Astrocyte of the hippocampus (primary cell): ENCODE measurements around the gene ATF1.
"Not testable (repeated sequence)": the region's sequence is repeated elsewhere in the genome, so short reads cannot be mapped to it uniquely, and the experiment has no call there.

Source experiments
- DNase-seq: peaks from one replicate; pipeline ENCODE4 v3.0.0; 2011; ENCODE audit warnings: low read depth, low spot score

Gene ATF1

GRCh38 chr12:50799908-50800307 is 36.0 kb downstream of the ATF1 start:
- no peak for DNase-seq

GRCh38 chr12:50803230-50803875 is 39.5 kb downstream of the ATF1 start:
- no peak for DNase-seq

- DNase-seq: no peak
Observed at GRCh38 chr12:50806176-50806575, 42.3 kb downstream of the ATF1 start.

GRCh38 chr12:50809131-50809530 is 45.2 kb downstream of the ATF1 start:
- not testable (repeated sequence) for DNase-seq

DNA sequence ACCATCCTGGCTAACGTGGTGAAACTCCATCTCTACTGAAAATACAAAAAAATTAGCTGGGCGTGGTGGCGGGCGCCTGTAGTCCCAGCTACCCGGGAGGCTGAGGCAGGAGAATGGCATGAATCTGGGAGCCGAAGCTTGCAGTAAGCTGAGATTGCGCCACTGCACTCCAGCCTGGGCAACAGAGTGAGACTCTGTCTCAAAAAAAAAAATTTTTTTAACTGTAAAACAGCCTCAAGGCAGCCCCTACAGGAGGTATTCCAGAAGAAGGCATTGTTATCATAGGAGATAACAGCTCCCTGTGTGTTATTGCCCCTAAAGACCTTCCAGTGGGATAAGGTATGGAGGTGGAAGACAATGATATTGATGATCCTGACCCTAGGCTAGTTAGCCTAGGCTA is 51.0 kb downstream of the ATF1 start:
- DNase-seq: not testable (repeated sequence)

- DNase-seq: no peak
Observed at GRCh38 chr12:50820177-50820576, 56.3 kb downstream of the ATF1 start.

DNA sequence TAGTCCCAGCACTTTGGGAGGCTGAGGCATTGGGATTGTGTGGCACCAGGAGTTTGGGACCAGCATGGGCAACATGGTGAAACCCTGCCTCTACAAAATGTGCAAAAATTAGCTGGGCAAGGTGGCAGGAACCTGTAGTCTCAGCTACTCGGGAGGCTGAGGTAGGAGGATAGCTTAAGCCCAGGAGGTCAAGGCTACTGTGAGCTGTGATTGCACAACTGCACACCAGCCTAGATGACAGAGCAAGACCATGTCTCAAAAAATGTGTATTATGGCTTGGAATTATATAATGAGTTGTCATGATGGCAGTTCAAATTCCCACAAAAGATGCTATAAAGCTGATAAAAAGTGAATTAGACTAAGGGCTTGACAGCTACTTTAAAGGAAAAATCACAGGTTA is 58.2 kb downstream of the ATF1 start:
- no peak for DNase-seq

- DNase-seq: not testable (repeated sequence)
Observed at GRCh38 chr12:50823724-50824123, 59.8 kb downstream of the ATF1 start.

GRCh38 chr12:50824914-50825313 is 61.0 kb downstream of the ATF1 start:
- no peak for DNase-seq

- DNase-seq: peak; percentile 77
Observed at GRCh38 chr12:50825372-50825838, 61.5 kb downstream of the ATF1 start.

DNA sequence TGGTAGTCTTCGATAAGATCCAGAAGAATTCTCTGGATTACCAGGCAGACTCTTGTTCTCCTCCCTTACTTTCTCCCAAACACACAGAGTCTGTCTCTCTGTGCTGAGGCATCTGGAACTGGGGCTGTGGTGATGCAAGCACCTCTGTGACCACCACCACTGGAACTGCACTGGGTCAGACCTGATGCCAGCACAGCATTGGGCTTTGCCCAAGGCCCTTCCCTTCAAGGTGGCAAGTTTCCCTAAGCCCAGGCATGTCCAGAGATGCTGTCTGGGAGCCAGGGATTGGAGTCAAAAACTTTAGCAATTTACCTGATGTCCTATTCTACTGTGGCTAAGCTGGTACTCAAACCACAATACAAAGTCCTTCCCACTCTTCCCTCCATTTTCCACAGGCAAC is 64.2 kb downstream of the ATF1 start:
- DNase-seq: no peak

GRCh38 chr12:50828886-50829285 is 65.0 kb downstream of the ATF1 start:
- DNase-seq: no peak

DNA sequence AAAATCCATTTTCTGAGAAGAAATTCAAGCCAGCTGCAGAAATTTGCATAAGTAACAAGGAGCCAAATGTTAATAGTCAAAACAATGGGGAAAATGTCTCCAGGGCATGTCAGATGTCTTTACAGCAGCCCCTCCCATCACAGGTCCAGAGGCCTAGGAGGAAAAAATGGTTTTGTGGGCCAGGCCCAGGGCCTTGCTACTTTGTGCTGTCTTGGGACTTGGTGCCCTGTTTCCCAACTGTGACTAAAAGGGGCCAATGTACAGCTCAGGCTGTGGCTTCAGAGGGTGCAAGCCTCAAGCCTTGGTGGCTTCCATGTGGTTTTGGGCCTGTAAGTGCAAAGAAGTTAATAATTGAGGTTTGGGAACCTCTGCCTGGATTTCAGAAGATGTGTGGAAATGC is 69.9 kb downstream of the ATF1 start:
- not testable (repeated sequence) for DNase-seq

DNA sequence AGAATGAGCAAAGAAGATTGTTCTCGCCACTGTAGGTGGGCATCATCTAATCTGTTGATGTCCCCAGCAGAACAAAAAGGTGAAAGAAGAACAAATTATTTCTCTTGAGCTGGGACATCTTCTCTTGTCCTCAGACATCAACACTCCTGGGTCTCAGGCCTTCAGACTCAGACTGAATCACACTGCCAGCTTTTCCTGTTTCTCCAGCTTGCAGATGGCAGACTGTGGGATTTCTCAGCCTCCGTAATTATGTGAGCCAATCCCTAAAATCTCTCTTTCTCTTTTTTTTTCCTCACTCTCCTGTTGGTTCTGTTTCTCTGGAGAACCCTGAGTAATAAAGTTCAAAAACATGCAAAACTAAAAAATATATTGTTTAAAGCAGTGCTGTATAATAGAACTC is 75.1 kb downstream of the ATF1 start:
- no peak for DNase-seq

GRCh38 chr12:50840809-50841487 is 77.0 kb downstream of the ATF1 start:
- no peak for DNase-seq

GRCh38 chr12:50841716-50842531 is 78.0 kb downstream of the ATF1 start:
- DNase-seq: no peak

DNA sequence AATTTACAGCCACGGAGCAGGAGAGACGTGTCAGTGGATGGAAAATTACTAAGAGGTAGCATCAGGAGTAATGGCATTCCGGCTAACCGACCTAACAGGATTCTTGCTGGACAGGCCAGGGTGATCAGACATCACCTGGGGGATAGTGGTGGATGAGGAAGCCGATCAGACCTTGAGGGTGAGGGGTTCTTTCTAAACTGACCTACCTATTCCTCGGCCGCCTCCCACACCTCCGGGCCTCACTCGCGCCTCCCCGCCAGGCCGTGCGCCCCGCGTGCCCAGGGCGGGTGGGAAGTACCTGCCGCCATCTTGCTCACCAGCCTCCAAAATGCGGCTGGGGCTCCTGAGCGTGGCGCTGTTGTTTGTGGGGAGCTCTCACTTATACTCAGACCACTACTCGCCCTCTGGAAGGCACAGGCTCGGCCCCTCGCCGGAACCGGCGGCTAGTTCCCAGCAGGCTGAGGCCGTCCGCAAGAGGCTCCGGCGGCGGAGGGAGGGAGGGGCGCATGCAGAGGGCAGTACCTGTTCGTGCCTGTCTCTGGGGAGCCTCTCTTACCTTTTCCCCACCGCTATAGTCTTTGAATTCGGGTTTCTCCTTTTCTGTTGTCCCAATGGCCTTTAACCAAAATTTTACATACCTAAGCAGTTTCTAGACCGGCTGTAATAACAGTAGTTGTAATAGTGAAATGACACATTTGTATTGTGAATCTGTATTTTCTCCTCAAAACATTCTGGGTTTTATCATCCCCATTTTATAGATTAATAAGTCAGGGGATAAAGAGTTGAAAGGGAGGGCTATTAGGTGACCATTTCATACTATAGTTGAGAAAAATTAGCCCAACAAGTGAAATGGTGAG is 79.0 kb downstream of the ATF1 start, which contains the start of gene TMPRSS12:
TSS of gene TMPRSS12 (plus strand) at position 290 of the 857 bp plus-strand sequence. CDS start at position 329, 39 bp downstream.
- DNase-seq: no peak

GRCh38 chr12:50845021-50845647 is 81.2 kb downstream of the ATF1 start:
- DNase-seq: no peak

- DNase-seq: no peak
Observed at GRCh38 chr12:50848963-50849362, 85.1 kb downstream of the ATF1 start.

GRCh38 chr12:50855218-50855617 is 91.3 kb downstream of the ATF1 start:
- DNase-seq: not testable (repeated sequence)

DNA sequence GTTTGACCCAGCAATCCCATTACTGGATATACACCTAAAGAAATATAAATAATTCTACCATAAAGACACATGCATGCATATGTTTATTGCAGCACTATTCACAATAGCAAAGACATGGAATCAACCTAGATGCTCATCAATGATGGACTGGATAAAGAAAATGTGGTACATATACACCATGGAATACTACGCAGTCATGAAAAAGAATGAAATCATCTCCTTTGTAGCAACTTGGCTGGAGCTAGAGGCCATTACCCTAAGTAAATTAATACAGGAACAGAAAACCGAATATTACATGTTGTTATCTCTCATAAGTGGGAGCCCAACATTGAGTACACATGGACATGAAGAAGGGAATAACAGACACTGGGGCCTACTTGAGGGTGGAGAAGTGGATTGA is 91.8 kb downstream of the ATF1 start:
- not testable (repeated sequence) for DNase-seq
